ENCODE results near the gene FLNB.

- TF ChIP-seq SIN3A (IDR thresholded peaks at IDR 0.05; ENCODE audit: borderline replicate concordance, insufficient read depth, low read length) (no peak), TAF1 (IDR thresholded peaks at IDR 0.05; ENCODE audit: borderline replicate concordance, insufficient read depth, low read length) (no peak), POLR2AphosphoS5 (IDR thresholded peaks at IDR 0.05; ENCODE audit: low read depth, low read length) (no peak)
- TF ChIP-seq, protein P1, sequence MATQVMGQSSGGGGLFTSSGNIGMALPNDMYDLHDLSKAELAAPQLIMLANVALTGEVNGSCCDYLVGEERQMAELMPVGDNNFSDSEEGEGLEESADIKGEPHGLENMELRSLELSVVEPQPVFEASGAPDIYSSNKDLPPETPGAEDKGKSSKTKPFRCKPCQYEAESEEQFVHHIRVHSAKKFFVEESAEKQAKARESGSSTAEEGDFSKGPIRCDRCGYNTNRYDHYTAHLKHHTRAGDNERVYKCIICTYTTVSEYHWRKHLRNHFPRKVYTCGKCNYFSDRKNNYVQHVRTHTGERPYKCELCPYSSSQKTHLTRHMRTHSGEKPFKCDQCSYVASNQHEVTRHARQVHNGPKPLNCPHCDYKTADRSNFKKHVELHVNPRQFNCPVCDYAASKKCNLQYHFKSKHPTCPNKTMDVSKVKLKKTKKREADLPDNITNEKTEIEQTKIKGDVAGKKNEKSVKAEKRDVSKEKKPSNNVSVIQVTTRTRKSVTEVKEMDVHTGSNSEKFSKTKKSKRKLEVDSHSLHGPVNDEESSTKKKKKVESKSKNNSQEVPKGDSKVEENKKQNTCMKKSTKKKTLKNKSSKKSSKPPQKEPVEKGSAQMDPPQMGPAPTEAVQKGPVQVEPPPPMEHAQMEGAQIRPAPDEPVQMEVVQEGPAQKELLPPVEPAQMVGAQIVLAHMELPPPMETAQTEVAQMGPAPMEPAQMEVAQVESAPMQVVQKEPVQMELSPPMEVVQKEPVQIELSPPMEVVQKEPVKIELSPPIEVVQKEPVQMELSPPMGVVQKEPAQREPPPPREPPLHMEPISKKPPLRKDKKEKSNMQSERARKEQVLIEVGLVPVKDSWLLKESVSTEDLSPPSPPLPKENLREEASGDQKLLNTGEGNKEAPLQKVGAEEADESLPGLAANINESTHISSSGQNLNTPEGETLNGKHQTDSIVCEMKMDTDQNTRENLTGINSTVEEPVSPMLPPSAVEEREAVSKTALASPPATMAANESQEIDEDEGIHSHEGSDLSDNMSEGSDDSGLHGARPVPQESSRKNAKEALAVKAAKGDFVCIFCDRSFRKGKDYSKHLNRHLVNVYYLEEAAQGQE (IDR thresholded peaks at IDR 0.05; ENCODE audit: insufficient read depth in 1 of 2, low read depth in 2 of 2, low read length in 2 of 2), result no peak
Measured at GRCh38 chr3:58121183-58121582, 113.0 kb downstream of the FLNB start.

Data from PFSK-1 (cell line).